Measurements from ENCODE around the gene KCNN4.

Gene KCNN4

GRCh38 chr19:43726736-43727592 lies 53.8 kb downstream of the KCNN4 start:
- TF ChIP-seq GATA3 (IDR thresholded peaks at IDR 0.05; ENCODE audit: low read depth, low read length) (no peak), GATA2 (IDR thresholded peaks at IDR 0.05; ENCODE audit: low read depth, low read length) (no peak)

- no peak for TF ChIP-seq GATA2 (IDR thresholded peaks at IDR 0.05; ENCODE audit: low read depth, low read length)
These were observed 55.3 kb downstream of the KCNN4 start for GRCh38 chr19:43725468-43725867.

- TF ChIP-seq GATA3 (IDR thresholded peaks at IDR 0.05; ENCODE audit: low read depth, low read length), result no peak
- no peak for TF ChIP-seq GATA2 (IDR thresholded peaks at IDR 0.05; ENCODE audit: low read depth, low read length)
These were observed 55.9 kb downstream of the KCNN4 start for GRCh38 chr19:43724896-43725295.

- no peak for TF ChIP-seq GATA2 (IDR thresholded peaks at IDR 0.05; ENCODE audit: low read depth, low read length)
- TF ChIP-seq GATA3 (IDR thresholded peaks at IDR 0.05; ENCODE audit: low read depth, low read length), result no peak
These were observed 57.2 kb downstream of the KCNN4 start for GRCh38 chr19:43723588-43723987.

- TF ChIP-seq GATA2 (IDR thresholded peaks at IDR 0.05; ENCODE audit: low read depth, low read length) (no peak), GATA3 (IDR thresholded peaks at IDR 0.05; ENCODE audit: low read depth, low read length) (no peak)
These were observed 59.2 kb downstream of the KCNN4 start for GRCh38 chr19:43721469-43722048.

GRCh38 chr19:43720936-43721335 lies 59.8 kb downstream of the KCNN4 start:
- TF ChIP-seq GATA2 (IDR thresholded peaks at IDR 0.05; ENCODE audit: low read depth, low read length), result no peak
- TF ChIP-seq GATA3 (IDR thresholded peaks at IDR 0.05; ENCODE audit: low read depth, low read length), result no peak

- TF ChIP-seq GATA3 (IDR thresholded peaks at IDR 0.05; ENCODE audit: low read depth, low read length) (no peak), GATA2 (IDR thresholded peaks at IDR 0.05; ENCODE audit: low read depth, low read length) (no peak)
These were observed 60.9 kb downstream of the KCNN4 start for GRCh38 chr19:43719918-43720317.

- TF ChIP-seq GATA2 (IDR thresholded peaks at IDR 0.05; ENCODE audit: low read depth, low read length) (no peak), GATA3 (IDR thresholded peaks at IDR 0.05; ENCODE audit: low read depth, low read length) (no peak)
These were observed 61.4 kb downstream of the KCNN4 start for GRCh38 chr19:43719378-43719868.

- TF ChIP-seq GATA2 (IDR thresholded peaks at IDR 0.05; ENCODE audit: low read depth, low read length) (no peak), GATA3 (IDR thresholded peaks at IDR 0.05; ENCODE audit: low read depth, low read length) (no peak)
These were observed 62.0 kb downstream of the KCNN4 start for GRCh38 chr19:43718627-43719377.
